GM12875 (cell line): Measurements from ENCODE around the gene SPINT2.
A peak's percentile ranks its signal among the peaks of the same experiment; 100 is the strongest.
"Not testable (repeated sequence)": the region's sequence is repeated elsewhere in the genome, so short reads cannot be mapped to it uniquely, and the experiment has no call there.

ENCODE experiments used
- H3K4me3 ChIP-seq: one replicate; pipeline ENCODE4 v1.5.1; 2011; ENCODE audit warnings: low read depth, low read length, control low read depth
- TF ChIP-seq, protein P1 (sequence below): IDR thresholded peaks from 2 replicates; pipeline ENCODE4 v1.5.1; 2011; ENCODE audit warnings: low read depth, mild to moderate bottlenecking, control low read depth, inconsistent platforms, low read length, moderate library complexity, borderline replicate concordance; ENCODE audit not compliant: insufficient read depth

The SPINT2 gene

DNA sequence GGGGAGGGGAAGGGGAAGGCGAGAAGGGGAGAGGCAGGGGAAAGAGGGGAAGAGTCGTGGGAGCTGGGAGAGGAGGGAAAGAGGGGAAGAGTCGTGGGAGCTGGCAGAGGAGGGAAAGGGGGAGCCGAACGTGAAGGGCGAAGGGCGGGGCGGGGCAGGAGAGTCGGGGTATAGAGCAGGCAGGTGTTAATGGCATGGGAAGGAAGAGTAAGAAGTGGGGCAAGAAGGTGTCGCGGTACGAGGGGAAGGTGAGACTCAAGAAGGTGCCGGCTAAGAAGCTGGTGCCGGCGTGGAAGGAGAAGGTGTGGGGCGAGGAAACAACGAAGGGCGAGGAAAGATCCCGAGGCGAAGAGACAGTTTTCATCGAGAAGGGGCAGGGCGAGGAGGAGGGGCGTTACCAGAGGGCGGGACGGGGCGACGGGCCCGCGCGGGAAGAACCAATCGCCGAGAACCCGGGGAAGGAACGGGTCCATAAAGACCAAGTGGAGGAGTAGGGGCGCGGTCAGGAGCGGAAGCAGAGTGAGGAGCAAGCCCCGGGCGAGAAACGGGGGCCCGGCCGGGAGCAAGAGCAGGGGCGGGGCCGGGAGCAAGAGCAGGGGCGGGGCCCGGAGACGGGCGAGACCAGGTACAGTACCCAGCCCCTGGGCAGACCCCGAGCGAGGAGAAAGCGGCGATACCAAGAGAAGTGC, 71.7 kb downstream of the SPINT2 start:
- peak overlapping the region; percentile 72 for H3K4me3 ChIP-seq
- TF ChIP-seq, protein P1, sequence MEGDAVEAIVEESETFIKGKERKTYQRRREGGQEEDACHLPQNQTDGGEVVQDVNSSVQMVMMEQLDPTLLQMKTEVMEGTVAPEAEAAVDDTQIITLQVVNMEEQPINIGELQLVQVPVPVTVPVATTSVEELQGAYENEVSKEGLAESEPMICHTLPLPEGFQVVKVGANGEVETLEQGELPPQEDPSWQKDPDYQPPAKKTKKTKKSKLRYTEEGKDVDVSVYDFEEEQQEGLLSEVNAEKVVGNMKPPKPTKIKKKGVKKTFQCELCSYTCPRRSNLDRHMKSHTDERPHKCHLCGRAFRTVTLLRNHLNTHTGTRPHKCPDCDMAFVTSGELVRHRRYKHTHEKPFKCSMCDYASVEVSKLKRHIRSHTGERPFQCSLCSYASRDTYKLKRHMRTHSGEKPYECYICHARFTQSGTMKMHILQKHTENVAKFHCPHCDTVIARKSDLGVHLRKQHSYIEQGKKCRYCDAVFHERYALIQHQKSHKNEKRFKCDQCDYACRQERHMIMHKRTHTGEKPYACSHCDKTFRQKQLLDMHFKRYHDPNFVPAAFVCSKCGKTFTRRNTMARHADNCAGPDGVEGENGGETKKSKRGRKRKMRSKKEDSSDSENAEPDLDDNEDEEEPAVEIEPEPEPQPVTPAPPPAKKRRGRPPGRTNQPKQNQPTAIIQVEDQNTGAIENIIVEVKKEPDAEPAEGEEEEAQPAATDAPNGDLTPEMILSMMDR, result no peak

GRCh38 chr19:38336638-38337359, 72.4 kb downstream of the SPINT2 start:
- TF ChIP-seq, protein P1, result no peak
- H3K4me3 ChIP-seq, result peak overlapping the region; percentile 72

- H3K4me3 ChIP-seq, result peak overlapping the region; percentile 46
- TF ChIP-seq, protein P1, result no peak
Measured at GRCh38 chr19:38337360-38337653, 72.9 kb downstream of the SPINT2 start.

GRCh38 chr19:38339011-38339410, 74.6 kb downstream of the SPINT2 start:
- not testable (repeated sequence) for H3K4me3 ChIP-seq

DNA sequence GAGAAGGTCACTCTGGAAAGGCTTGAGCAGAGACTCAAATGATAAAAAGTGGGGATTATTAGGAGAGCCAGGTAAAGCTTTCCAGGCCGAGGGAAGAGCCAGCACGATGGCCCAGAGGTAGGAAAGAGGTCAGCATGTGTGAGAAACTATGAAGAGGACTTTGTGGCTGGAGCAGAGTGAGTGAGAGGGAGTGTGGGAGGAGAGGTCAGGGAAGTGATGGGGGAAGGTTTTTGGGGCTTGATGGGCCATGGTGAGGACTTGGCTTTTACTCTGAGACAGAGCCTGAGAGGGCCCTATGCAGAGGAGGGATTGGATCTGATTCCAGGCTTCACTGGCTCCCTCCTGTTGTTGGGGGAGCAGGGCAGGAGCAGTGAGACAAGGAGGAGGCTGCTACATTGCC, 76.6 kb downstream of the SPINT2 start:
- TF ChIP-seq, protein P1, result no peak
- H3K4me3 ChIP-seq, result no peak overlapping the region
